ENCODE data around the gene GTF2IRD1.

The GTF2IRD1 gene

GRCh38 chr7:74570533-74571156 lies 116.9 kb downstream of the GTF2IRD1 start:
- no peak for DNase-seq

DNA sequence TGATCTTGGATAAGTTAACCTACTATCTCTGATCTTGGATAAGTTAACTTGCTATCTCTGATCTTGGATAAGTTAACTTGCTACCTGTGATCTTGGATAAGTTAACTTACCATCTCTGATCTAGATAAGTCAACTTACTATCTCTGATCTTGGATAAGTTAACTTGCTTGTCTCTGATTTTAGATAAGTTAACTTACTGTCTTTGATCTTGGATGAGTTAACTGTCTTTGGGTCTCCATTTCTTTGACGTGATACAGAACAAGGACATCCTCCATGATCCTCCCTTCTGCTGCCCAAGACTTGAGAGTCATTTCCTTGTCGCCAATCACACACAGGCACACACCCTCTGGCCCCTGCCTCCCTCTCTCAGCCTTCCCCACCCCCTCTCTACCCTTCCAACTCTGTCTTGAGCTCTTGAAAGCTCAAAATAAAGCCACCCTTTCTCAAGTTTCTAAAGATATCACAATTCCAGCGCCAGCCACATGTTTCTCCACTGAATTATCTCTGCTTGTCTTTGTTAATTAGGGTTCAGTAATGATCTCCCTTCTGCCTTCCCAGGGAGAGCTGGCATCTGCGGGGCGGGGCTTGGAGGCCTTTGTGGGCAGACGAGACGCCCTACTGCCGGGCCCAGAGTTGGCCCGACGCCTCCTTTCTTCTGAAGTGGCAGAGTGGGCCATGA lies 118.7 kb downstream of the GTF2IRD1 start:
- DNase-seq: no peak

DNA sequence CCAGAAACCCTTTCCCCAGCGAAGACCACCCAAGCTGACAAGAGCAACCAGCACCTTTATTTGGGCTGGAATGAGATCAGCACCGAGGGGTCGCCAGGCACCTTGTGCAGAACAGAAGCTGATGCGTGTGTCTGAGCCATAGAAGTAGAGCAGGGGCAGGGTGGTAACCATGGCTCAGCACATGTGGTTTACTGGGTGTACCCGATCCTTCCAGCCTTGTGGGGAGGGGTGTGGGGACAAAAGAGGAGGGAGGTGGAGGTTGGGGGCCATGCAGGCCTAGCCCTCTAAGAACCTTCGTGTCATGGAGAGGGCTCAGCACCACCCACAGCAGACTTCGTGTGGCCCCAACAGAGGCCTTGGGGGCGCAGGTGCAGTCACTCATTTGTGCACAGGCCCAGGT lies 119.8 kb downstream of the GTF2IRD1 start:
- DNase-seq: no peak

DNA sequence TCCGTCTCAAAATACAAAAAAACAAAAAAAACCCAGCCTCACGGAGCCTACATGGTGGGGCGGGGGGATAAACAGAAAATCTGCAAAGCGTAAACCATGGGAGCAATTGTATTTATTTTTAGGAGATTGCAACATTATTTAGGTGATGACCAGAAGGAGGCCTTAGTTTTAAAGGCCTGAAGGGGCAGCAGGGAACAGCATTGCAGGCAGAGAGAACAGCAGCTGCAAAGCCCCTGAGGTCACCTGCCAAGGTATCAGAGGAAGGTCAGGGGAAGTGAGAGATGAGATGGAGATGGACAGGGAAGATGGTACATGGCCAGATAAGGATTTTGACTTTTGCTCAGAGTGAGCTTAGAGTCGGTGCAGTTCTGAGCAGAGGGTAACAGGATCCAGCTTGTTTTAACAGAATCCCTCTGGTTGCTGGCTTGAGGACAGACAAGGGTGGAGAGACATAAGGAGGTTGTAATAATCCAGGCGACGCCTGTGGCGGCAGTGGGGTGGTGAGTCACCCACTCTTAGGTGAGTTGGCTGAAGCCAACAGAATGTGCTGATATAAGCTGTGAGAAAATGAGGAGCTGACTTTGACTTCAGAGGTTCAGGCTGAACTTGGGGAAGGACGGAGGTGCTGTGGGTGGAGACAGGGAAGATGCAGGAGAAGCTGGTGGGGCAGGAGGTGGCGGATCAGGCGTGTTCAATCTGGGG lies 121.5 kb downstream of the GTF2IRD1 start:
- DNase-seq: no peak

DNA sequence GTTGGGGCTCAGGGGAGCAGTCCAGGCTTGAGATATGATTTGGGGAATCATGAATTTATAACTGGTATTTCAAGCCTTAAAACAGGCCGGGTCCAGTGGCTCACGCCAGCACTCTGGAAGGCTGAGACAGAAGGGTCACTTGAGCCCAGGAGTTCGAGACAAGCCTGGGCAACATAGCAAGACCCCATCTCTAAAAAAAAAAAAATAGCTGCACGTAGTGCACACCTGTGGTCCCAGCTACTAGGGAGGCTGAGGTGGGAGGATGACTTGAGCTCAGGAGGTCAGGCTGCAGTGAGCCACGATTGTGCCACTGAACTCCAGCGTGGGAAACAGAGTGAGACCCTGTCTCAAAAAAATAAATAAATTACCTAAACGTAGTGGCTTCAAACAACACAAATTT lies 122.1 kb downstream of the GTF2IRD1 start:
- DNase-seq: no peak

- no peak for DNase-seq
Measured at GRCh38 chr7:74579800-74580685, 126.3 kb downstream of the GTF2IRD1 start.

- DNase-seq: no peak
Measured at GRCh38 chr7:74581916-74582440, 128.3 kb downstream of the GTF2IRD1 start.

- DNase-seq: no peak
Measured at GRCh38 chr7:74582447-74583039, 128.8 kb downstream of the GTF2IRD1 start.

GRCh38 chr7:74583630-74584029 lies 129.9 kb downstream of the GTF2IRD1 start:
- DNase-seq: no peak

DNA sequence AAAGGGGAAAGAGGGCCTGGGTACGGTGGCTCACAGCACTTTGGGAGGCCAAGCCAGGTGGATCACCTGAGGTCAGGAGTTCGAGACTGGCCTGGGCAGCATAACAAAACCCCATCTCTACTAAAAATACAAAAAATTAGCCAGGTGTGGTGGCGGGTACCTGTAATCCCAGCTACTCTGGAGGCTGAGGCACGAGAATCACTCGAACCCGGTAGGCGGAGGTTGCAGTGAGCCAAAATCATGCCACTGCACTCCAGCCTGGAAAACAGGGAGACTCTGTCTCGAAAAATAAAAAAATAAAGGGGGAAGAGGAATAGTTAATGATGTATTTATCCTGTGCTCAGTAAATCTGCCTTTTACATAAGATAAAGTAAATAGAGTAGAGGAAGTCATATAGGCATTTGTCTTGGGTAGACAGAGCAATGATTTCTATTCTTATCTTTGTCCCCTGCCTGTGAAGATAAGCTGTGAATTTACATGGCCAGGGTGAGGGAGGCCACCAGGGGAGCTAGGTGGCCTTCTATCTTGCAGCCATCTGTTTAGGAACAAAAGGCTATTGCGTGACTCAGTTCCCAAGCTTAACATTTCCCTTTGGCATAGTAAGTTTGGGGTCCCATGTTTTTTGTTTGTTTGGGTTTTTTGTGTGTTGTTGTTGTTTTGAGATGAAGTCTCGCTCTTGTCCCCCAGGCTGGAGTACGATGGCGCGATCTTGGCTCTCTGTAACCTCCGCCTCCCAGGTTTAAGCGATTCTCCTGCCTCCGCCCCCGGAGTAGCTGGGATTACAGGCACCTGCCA lies 130.7 kb downstream of the GTF2IRD1 start:
- DNase-seq: no peak

DNA sequence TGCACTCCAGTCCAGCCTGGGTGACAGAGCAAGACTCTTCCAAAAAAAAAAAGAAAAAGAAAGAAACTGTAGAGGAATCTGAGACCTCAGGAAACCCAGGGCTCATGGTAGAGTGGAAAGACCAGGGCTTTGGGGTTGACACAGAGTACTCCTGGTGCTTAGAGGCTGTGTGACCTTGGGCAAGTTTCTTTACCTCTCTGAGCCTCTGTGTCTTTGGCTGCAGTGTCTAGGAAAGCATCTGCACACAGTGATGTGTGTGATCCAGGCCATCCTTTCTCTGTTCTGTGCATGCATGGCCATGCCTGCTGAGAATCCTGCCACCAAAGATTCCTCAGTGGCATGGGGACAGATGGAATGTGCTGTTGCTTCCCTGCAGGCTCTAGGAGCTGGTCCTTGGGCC lies 132.1 kb downstream of the GTF2IRD1 start:
- no peak for DNase-seq

- no peak for DNase-seq
Measured at GRCh38 chr7:74586258-74587175, 132.8 kb downstream of the GTF2IRD1 start.

- no peak for DNase-seq
Measured at GRCh38 chr7:74587435-74588126, 133.9 kb downstream of the GTF2IRD1 start.

- no peak for DNase-seq
Measured at GRCh38 chr7:74590813-74591212, 137.1 kb downstream of the GTF2IRD1 start.

DNA sequence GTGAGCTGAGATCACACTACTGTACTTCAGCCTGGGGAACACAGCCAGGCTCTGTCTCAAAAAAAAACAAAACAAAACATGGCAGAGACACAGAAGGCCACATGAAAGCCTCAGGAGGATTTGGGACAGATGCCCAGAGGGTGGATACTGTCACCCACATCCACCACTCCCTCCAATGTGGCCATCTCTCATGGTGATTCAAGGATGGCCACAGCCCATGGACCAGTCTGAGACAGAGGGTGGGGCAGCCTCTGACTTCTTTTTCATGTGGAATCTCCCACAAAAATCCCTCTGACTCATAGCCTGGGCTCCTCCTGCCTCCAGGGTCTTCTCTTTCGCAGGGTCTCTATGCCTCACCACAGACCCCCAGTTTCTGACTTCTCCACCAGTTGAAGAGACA lies 144.9 kb downstream of the GTF2IRD1 start:
- no peak for DNase-seq

- no peak for DNase-seq
Measured at GRCh38 chr7:74599244-74599643, 145.5 kb downstream of the GTF2IRD1 start.

DNA sequence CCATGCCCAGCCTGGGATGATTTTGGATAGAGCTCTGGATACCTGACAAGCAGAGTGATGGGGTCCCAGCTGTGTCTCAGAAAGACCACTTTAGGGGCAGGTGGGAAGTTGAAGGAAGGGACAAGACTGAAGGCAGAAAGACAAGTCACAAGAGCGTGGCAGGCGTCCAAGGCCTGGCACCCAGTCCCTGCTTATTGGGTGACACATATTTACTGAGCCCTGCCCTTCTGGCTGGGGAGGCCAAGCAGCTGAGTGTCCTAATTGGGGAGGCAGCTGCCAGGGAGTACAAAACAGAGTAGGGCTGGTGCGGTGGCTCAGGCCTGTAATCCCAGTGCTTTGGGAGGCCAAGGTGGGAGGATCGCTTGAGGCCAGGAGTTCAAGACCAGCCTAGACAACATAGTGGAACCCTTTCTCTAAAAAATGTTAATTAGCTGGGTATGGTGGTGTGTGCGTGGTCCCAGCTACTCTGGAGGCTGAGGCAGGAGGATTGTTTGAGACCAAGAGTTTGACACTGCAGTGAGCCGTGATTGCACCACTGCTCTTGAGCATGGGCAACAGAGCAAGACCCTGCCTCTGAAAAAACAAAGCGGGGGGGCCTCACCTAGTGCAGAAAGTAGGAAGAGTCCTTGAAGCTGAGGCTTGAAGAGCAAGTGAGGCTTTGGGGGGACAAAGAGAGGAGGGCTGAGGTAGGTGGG lies 150.8 kb downstream of the GTF2IRD1 start:
- no peak for DNase-seq

GRCh38 chr7:74606101-74606908 lies 152.6 kb downstream of the GTF2IRD1 start:
- peak; percentile 47 for DNase-seq
